ENCODE results near the gene MS4A10. TPM values are rescaled to one million over a fixed set of nuclear protein-coding genes. Genes with fewer than 3 reads are reported as not detected.
"Not testable (repeated sequence)": the region's sequence is repeated elsewhere in the genome, so short reads cannot be mapped to it uniquely, and the experiment has no call there.

MS4A10 gene
- total and polyA plus RNA-seq, 2 experiments from 2014 or later, result not detected

DNA sequence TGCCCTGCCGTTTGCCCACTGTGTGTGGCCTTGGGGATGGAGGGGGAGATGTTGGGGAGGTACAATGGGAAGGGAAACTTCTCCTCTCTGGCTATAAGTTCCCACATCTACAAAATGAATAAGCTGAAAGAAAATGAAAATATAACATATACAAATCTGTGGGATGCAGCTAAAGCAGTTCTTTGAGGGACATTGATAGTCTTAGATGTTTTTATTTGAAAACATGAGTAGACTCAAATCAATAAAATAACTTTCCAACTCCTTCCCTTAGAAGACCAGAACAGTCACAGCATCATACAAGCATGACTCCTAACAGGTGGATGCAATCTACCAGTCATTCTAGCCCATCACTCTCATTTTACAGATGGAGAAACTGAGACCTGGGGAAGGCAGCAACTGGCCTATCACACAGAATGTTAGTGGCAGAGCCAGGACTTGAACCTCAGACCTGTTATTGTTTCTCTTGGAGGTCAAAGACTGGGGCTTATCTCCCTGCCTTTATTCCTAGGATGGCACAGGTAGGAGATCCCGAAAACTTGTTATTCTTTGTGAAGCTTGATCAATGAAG lies 31.5 kb downstream of the MS4A10 start:
- Histone ChIP-seq H3K27ac (no peak overlapping the region), H3K36me3 (no peaks in the 10 kb centered on the region), H3K4me1 (ENCODE audit: low read depth) (no peaks in the 10 kb centered on the region), H3K27me3 (no peaks in the 10 kb centered on the region), H3K4me3 (no peak overlapping the region), H3K9me3 (ENCODE audit: low read depth) (no peaks in the 10 kb centered on the region)
- TF ChIP-seq, protein P1, sequence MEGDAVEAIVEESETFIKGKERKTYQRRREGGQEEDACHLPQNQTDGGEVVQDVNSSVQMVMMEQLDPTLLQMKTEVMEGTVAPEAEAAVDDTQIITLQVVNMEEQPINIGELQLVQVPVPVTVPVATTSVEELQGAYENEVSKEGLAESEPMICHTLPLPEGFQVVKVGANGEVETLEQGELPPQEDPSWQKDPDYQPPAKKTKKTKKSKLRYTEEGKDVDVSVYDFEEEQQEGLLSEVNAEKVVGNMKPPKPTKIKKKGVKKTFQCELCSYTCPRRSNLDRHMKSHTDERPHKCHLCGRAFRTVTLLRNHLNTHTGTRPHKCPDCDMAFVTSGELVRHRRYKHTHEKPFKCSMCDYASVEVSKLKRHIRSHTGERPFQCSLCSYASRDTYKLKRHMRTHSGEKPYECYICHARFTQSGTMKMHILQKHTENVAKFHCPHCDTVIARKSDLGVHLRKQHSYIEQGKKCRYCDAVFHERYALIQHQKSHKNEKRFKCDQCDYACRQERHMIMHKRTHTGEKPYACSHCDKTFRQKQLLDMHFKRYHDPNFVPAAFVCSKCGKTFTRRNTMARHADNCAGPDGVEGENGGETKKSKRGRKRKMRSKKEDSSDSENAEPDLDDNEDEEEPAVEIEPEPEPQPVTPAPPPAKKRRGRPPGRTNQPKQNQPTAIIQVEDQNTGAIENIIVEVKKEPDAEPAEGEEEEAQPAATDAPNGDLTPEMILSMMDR (IDR thresholded peaks at IDR 0.05; ENCODE audit: low read depth, low read length), result no peak
- DNase-seq (ENCODE audit: low read depth in 1 of 2, low spot score in 1 of 2), result no peak

DNA sequence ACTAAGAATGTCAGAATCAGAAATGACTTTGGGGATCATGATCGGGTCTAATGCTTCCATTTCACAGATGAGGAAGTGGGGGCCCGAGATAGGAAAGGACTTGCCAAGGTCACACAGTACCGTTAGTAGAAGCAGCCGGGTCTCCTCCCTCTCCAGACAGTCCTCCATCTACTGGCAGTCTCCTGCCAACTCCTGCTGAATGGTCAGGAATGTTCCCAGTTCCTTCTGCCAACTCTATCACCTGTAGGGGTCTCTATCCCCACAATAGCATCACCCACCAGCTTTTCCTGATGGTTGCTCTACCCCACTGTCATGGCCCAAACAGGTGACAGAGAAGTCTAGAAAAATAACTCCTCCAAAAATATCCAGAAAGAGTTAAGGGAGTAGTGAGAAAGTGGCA lies 32.9 kb downstream of the MS4A10 start:
- Histone ChIP-seq H3K36me3 (no peaks in the 10 kb centered on the region), H3K4me1 (ENCODE audit: low read depth) (no peaks in the 10 kb centered on the region), H3K27ac (no peak overlapping the region), H3K9me3 (ENCODE audit: low read depth) (no peaks in the 10 kb centered on the region), H3K27me3 (no peaks in the 10 kb centered on the region), H3K4me3 (no peak overlapping the region)
- TF ChIP-seq, protein P1 (IDR thresholded peaks at IDR 0.05; ENCODE audit: low read depth, low read length), result no peak
- DNase-seq (ENCODE audit: low read depth in 1 of 2, low spot score in 1 of 2), result no peak

DNA sequence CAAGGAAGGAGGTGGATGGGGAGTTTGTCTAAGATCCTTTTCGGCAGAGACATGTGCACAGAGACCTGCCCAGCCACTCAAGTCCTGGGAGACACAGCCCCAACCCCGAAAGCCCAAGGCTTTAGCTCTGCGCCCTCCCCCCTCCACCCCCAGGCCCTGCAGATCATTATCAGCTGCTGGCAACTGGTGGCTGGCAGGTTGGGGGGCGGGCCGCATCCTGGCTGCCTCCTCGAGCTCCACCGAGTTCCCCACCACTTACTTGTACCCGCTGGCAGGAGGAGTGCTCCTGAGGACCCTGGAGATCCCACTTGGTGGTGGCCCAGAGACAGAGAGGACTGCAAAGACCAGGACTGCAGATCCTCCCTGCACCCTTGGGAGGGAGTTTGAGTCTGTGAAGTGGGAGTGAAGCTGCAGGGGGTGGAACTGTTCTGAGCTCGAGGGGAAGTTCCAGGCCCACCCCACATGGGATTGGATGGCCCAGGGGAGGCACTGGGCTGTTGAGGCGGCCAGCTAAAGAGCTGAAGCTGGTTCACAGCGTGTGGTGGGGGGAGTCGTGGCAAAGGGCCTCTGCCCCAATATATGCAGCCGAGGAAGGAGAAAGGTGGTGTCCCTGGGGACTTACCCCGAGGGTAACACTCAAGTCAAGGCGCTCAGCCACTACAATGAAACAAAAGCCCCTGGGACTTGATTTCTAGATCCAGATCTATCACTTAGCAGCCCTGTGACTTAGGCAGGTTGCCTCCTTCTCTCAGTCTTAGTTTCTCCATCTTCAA lies 36.9 kb downstream of the MS4A10 start:
- no peaks in the 10 kb centered on the region for H3K27me3 ChIP-seq
- H3K9me3 ChIP-seq (ENCODE audit: low read depth), result no peaks in the 10 kb centered on the region
- H3K4me3 ChIP-seq, result no peak overlapping the region
- TF ChIP-seq, protein P1 (IDR thresholded peaks at IDR 0.05; ENCODE audit: low read depth, low read length), result no peak
- no peak overlapping the region for H3K27ac ChIP-seq
- DNase-seq (ENCODE audit: low read depth in 1 of 2, low spot score in 1 of 2), result no peak
- no peaks in the 10 kb centered on the region for H3K36me3 ChIP-seq
- H3K4me1 ChIP-seq (ENCODE audit: low read depth), result no peaks in the 10 kb centered on the region

DNA sequence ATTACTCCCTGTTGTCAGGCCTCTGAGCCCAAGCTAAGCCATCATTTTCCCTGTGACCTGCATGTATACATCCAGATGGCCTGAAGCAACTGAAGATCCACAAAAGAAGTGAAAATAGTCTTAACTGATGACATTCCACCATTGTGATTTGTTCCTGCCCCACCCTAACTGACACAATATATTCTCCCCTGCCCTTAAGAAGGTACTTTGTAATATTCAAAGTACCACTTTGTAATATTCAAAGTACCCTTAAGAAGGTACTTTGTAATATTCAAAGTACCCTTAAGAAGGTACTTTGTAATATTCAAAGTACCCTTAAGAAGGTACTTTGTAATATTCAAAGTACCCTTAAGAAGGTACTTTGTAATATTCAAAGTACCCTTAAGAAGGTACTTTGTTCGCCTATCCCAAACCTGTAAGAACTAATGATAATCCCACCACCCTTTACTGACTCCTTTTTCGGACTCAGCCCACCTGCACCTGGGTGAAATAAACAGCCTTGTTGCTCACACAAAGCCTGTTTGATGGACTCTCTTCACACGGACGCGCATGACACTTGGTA lies 38.7 kb downstream of the MS4A10 start:
- not testable (repeated sequence) for H3K27me3 ChIP-seq; H3K27ac ChIP-seq; DNase-seq (ENCODE audit: low read depth in 1 of 2, low spot score in 1 of 2); H3K4me1 ChIP-seq (ENCODE audit: low read depth); H3K4me3 ChIP-seq; H3K9me3 ChIP-seq (ENCODE audit: low read depth); H3K36me3 ChIP-seq

DNA sequence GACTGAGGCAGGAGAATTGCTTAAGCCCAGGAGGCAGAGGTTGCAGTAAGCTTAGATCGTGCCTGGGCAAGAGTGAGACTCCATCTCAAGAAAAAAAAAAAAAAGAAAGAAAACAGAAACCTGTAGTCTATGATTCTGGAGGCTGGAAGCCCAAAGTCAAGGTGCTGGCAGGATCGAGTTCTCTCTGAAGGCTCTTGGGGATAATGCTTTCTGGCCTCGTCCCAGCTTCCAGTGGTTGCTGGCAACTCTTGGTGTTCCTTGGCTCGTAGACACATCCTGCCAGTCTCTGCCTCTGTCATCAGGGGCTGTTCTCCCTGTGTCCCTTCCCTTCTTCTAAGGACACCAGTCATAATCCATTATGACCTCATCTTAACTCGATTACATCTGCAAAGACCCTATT lies 40.0 kb downstream of the MS4A10 start:
- H3K27ac ChIP-seq, result no peak overlapping the region
- H3K36me3 ChIP-seq, result no peaks in the 10 kb centered on the region
- no peaks in the 10 kb centered on the region for H3K27me3 ChIP-seq
- DNase-seq (ENCODE audit: low read depth in 1 of 2, low spot score in 1 of 2), result no peak
- H3K4me1 ChIP-seq (ENCODE audit: low read depth), result no peaks in the 10 kb centered on the region
- no peak overlapping the region for H3K4me3 ChIP-seq
- no peaks in the 10 kb centered on the region for H3K9me3 ChIP-seq (ENCODE audit: low read depth)
- TF ChIP-seq, protein P1 (IDR thresholded peaks at IDR 0.05; ENCODE audit: low read depth, low read length), result no peak

DNA sequence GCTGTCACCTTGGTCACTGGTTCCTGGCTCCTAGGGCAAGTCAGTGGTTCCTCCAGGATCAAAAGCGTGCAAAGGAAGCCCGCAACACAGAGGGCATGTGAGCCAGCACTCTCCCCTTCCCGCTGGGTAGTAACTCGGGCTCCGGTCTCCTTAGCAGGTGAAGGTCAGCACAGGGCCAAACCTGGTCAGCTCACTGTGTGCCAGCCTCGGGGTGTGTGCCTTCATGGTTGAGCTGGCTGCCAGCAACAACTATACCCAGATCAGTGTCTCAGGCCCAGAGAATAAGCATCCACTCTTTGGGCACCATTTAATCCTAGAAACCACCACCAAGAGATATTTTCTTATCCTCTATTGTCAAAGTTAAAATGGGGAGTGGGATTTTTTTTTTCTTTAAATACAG lies 40.7 kb downstream of the MS4A10 start:
- Histone ChIP-seq H3K27ac (no peak overlapping the region), H3K4me1 (ENCODE audit: low read depth) (no peaks in the 10 kb centered on the region), H3K9me3 (ENCODE audit: low read depth) (no peaks in the 10 kb centered on the region), H3K36me3 (no peaks in the 10 kb centered on the region), H3K27me3 (peaks cover 4% of the 10 kb centered on the region), H3K4me3 (no peak overlapping the region)
- DNase-seq (ENCODE audit: low read depth in 1 of 2, low spot score in 1 of 2), result no peak
- TF ChIP-seq, protein P1 (IDR thresholded peaks at IDR 0.05; ENCODE audit: low read depth, low read length), result no peak

All from cardiac muscle cell (in vitro differentiated cells and primary cell).